IMR-90 (cell line): Measurements from ENCODE around the gene ADGRG6. TPM values are rescaled to one million over a fixed set of nuclear protein-coding genes. Genes with fewer than 3 reads are reported as not detected.

Experiments used
- ATAC-seq: fragments of 200-7000 bp; cut with Tn5 transposase; 2 replicates; pipeline ENCODE4 v1.9.1; 2020; ENCODE audit warnings: low read depth, mild to moderate bottlenecking, moderate library complexity
- BruUV-seq: library from RNA; stranded (reverse); fragments of 400-500 nt; replicated peaks from 2 replicates; lab custom pipeline; 2021; lab: Mats Ljungman, UMichigan
- CTCF ChIA-PET: fragments of 300-600 bp; formaldehyde crosslinking; extraction: SDS; loops from one replicate; lab custom pipeline; 2021; ENCODE audit warnings: antibody characterized with exemption; lab: Yijun Ruan, JAX
- POLR2A ChIA-PET: fragments of 300-600 bp; sonication (Branson Sonifier 250); formaldehyde crosslinking; loops from one replicate; lab custom pipeline; 2022; ENCODE audit warnings: antibody characterized with exemption; ENCODE audit not compliant: unreplicated experiment; lab: Charles Lee
- DNase-seq: peaks from one replicate; pipeline ENCODE4 v3.0.0; 2013
- H2AFZ ChIP-seq: replicated peaks from 2 replicates; pipeline ENCODE3; 2013; ENCODE audit warnings: low read length, mild to moderate bottlenecking; ENCODE audit not compliant: poor library complexity
- H2AK5ac ChIP-seq: 2 replicates; pipeline ENCODE4 v1.6.1; 2013; ENCODE audit warnings: low read depth, low read length, inconsistent platforms
- H2AK9ac ChIP-seq: replicated peaks from 2 replicates; pipeline ENCODE3; 2013; ENCODE audit warnings: mild to moderate bottlenecking, low read depth, low read length, moderate library complexity; ENCODE audit not compliant: poor library complexity
- H2BK120ac ChIP-seq: 2 replicates; pipeline ENCODE4 v1.6.1; 2013; ENCODE audit warnings: low read depth, low read length, inconsistent platforms
- H2BK15ac ChIP-seq: 3 replicates; pipeline ENCODE4 v1.6.1; 2013; ENCODE audit warnings: low read depth, low read length, inconsistent platforms
- H2BK20ac ChIP-seq: 2 replicates; pipeline ENCODE4 v1.6.1; 2013; ENCODE audit warnings: low read depth, mild to moderate bottlenecking, inconsistent platforms, low read length, moderate library complexity
- H2BK5ac ChIP-seq: 2 replicates; pipeline ENCODE4 v1.6.1; 2013; ENCODE audit warnings: mild to moderate bottlenecking, low read depth, low read length, inconsistent platforms; ENCODE audit not compliant: poor library complexity, severe bottlenecking
- H3K14ac ChIP-seq: replicated peaks from 2 replicates; pipeline ENCODE4 v1.6.1; 2013; ENCODE audit warnings: low read depth, low read length, inconsistent platforms
- H3K18ac ChIP-seq: 2 replicates; pipeline ENCODE4 v1.6.1; 2013; ENCODE audit warnings: low read depth, low read length, control low read depth
- H3K23ac ChIP-seq: 2 replicates; pipeline ENCODE4 v1.6.1; 2013; ENCODE audit warnings: low read depth, low read length, inconsistent platforms
- H3K27ac ChIP-seq: 2 replicates; pipeline ENCODE4 v1.5.1; 2013; ENCODE audit warnings: mild to moderate bottlenecking, control low read depth, low read length; ENCODE audit not compliant: insufficient read depth
- H3K27me3 ChIP-seq: 2 replicates; pipeline ENCODE4 v1.6.1; 2013; ENCODE audit warnings: low read length; ENCODE audit not compliant: control insufficient read depth, insufficient read depth
- H3K36me3 ChIP-seq: 2 replicates; pipeline ENCODE4 v1.6.1; 2013; ENCODE audit warnings: low read length, mixed read lengths; ENCODE audit not compliant: control insufficient read depth, insufficient read depth
- H3K4ac ChIP-seq: 2 replicates; pipeline ENCODE4 v1.6.1; 2013; ENCODE audit warnings: low read depth, low read length, inconsistent platforms
- H3K4me1 ChIP-seq: 2 replicates; pipeline ENCODE4 v1.6.1; 2013; ENCODE audit warnings: low read length, mixed read lengths; ENCODE audit not compliant: control insufficient read depth, insufficient read depth
- H3K4me2 ChIP-seq: 2 replicates; pipeline ENCODE4 v1.6.1; 2013; ENCODE audit warnings: low read depth, mild to moderate bottlenecking, control low read depth, low read length, moderate library complexity
- H3K4me3 ChIP-seq: 2 replicates; pipeline ENCODE4 v1.5.1; 2013; ENCODE audit warnings: low read depth, mild to moderate bottlenecking, control low read depth, low read length, moderate library complexity; ENCODE audit not compliant: insufficient read depth
- H3K56ac ChIP-seq: 2 replicates; pipeline ENCODE4 v1.6.1; 2013; ENCODE audit warnings: low read length, inconsistent platforms; ENCODE audit not compliant: insufficient read depth; ENCODE audit errors: extremely low read depth
- H3K79me1 ChIP-seq, 2 experiments: 2 replicates each; pipeline ENCODE4 v1.6.1; 2013; ENCODE audit warnings: low read length in 2 of 2, inconsistent platforms in 1 of 2, low read depth in 1 of 2
- H3K9ac ChIP-seq: 2 replicates; pipeline ENCODE4 v1.6.1; 2013; ENCODE audit warnings: low read depth, low read length, control low read depth
- H3K9me1 ChIP-seq: 2 replicates; pipeline ENCODE4 v1.6.1; 2013; ENCODE audit warnings: low read length, inconsistent platforms; ENCODE audit not compliant: insufficient read depth
- H3K9me3 ChIP-seq: 2 replicates; pipeline ENCODE4 v1.6.1; 2013; ENCODE audit warnings: low read length; ENCODE audit not compliant: control insufficient read depth, insufficient read depth
- H4K20me1 ChIP-seq: 2 replicates; pipeline ENCODE4 v1.6.1; 2013; ENCODE audit warnings: low read length, inconsistent platforms; ENCODE audit not compliant: insufficient read depth
- H4K5ac ChIP-seq: 2 replicates; pipeline ENCODE4 v1.6.1; 2013; ENCODE audit warnings: mild to moderate bottlenecking, low read depth, low read length, control low read depth
- H4K8ac ChIP-seq, 2 experiments: 2 replicates each; pipeline ENCODE4 v1.6.1; 2013; ENCODE audit warnings: low read depth in 2 of 2, low read length in 2 of 2, control low read depth in 1 of 2, inconsistent platforms in 1 of 2
- H4K91ac ChIP-seq: 2 replicates; pipeline ENCODE4 v1.6.1; 2013; ENCODE audit warnings: low read depth, low read length, inconsistent platforms; ENCODE audit not compliant: insufficient read depth
- CHD1 ChIP-seq: IDR thresholded peaks from 2 replicates; pipeline ENCODE4 v1.6.1; 2012; ENCODE audit warnings: low read depth, low read length, improper control_type of control experiment
- POLR2A ChIP-seq: IDR thresholded peaks from 2 replicates; pipeline ENCODE4 v1.6.1; 2012; ENCODE audit warnings: mild to moderate bottlenecking, low read depth, low read length
- SMC3 ChIP-seq: fragments of 150-350 bp; IDR thresholded peaks from 2 replicates; pipeline ENCODE4 v1.6.1; 2016; ENCODE audit warnings: low read depth, mild to moderate bottlenecking, antibody characterized with exemption, low read length, moderate library complexity
- WGBS, 2 experiments: methylation state at CpG; one replicate each; pipeline versions ENCODE4 v1.1.5 to v1.1.7; 2013; ENCODE audit warnings: missing lambda C conversion rate in 2 of 2; ENCODE audit not compliant: insufficient read length in 1 of 2; ENCODE audit errors: extremely low coverage in 2 of 2; 5-methylcytosine and 5-hydroxymethylcytosine counted together
- dilution Hi-C: fragments of 300-500 bp; cut with HindIII; formaldehyde crosslinking; loops from one replicate; pipeline ENCODE4 v1.14.3; 2018; ENCODE audit warnings: low sequenced_read_pairs; ENCODE audit not compliant: unreplicated experiment
- in situ Hi-C: fragments of 300-500 bp; cut with MboI; formaldehyde crosslinking; loops from 3 replicates; pipeline ENCODE4 v1.14.3; 2019; ENCODE audit warnings: low sequenced_read_pairs, inconsistent platforms, mixed read lengths
- intact Hi-C: fragments of 100-400 bp; cut with micrococcal nuclease; formaldehyde crosslinking; loops from 2 replicates; pipeline ENCODE4 v1.10.0; 2022
- polyA plus RNA-seq, 3 experiments: library from polyadenylated mRNA; depleted of rRNA; stranded (reverse); fragments of >200 nt; gene quantifications; 2 replicates each; pipeline ENCODE4 v1.2.3, GENCODE V29; 2012; ENCODE audit warnings: low replicate concordance in 1 of 3
- total RNA-seq: library from RNA; depleted of rRNA; stranded (reverse); fragments of >200 nt; gene quantifications from 2 replicates; pipeline ENCODE4 v1.2.3, GENCODE V29; 2012
- TF ChIP-seq, protein P1 (sequence below): fragments of 150-350 bp; IDR thresholded peaks from 2 replicates; pipeline ENCODE4 v1.6.1; 2016; ENCODE audit warnings: low read depth, mild to moderate bottlenecking, low read length, moderate library complexity, borderline replicate concordance

ADGRG6 gene
- total and polyA plus RNA-seq, 2 of the 4 experiments (the other 2 are of a cell fraction) = 10.0 to 20.3 TPM

DNA sequence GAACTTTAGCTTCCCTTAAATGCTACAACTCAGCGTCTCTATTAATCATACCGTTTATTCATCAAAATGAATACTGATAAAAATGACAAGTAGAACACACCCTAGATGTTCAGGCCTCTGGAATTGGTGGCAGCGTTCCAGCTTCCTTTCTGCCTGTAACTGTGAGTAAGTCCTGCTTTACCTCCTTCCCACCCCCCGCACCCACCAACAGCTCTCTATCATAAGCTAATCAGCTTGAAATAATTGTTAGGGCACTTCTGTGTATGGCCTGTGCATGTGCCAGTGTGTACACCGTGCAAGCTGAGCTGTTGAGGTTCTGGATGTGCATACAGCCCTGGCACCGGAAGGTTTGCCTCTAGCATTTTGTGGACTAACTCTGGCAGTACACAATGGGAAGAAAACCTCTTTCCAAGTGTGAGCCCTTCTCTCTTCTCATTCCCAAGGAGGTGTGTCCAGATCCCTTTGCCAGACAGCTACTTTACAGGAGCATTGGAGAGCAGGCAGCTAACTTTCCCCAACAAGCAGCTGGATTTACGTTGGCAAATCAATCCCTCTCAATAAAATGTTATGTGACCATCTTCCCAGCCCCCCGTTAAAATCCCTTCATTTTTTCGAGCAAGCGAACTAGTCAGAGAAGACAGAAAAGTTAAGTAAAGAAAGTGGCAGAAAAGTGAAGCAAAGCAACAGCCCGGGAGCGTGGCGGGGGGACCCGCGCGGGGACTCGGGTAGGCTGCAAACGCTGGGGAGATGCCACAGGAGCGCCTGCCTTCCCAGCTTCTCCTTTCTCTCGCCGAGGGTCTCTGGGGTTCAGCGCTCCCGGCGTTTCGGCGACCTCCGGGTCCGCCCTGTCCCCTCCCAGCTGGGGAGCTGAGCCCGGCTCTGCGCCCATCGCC, 803 bp upstream of the ADGRG6 start:
- Histone ChIP-seq H3K14ac (peak overlapping the region; percentile 64), H4K91ac (peak overlapping the region; percentile 76), H4K8ac (peak overlapping the region; percentile 32 to 61; a peak in 2 of 4 replicates), H4K5ac (peak overlapping the region; percentile 5; the same call in 1 of the 2 replicates), H3K4me2 (peak overlapping the region; percentile 70), H2AK5ac (peak overlapping the region; percentile 48), H4K20me1 (no peaks in the 10 kb centered on the region), H3K9me3 (no peaks in the 10 kb centered on the region), H3K27me3 (no peaks in the 10 kb centered on the region), H2BK5ac (peak overlapping the region; percentile 70), H3K18ac (peak overlapping the region; percentile 17), H3K36me3 (no peaks in the 10 kb centered on the region), H3K4me3 (peak overlapping the region; percentile 70), H3K79me1 (peaks cover 11 to 18% of the 10 kb centered on the region in 2 experiments; a peak in 3 of 4 replicates), H3K4me1 (peaks cover 3% of the 10 kb centered on the region; the same call in 1 of the 2 replicates), H2AFZ (peak overlapping the region; percentile 96), H2BK15ac (peak overlapping the region; percentile 22), H3K56ac (peak overlapping the region; percentile 18), H2BK20ac (peak overlapping the region; percentile 53; the same call in 1 of the 2 replicates), H3K23ac (peak overlapping the region; percentile 85), H3K9me1 (no peaks in the 10 kb centered on the region), H3K4ac (peak overlapping the region; percentile 83), H3K27ac (peak overlapping the region; percentile 33), H2AK9ac (peak overlapping the region; percentile 71), H3K9ac (peak overlapping the region; percentile 71), H2BK120ac (peak overlapping the region; percentile 83)
- DNase-seq (peak; percentile 71), ATAC-seq (peak; percentile 44)
- TF ChIP-seq POLR2A (no peak), SMC3 (no peak), CHD1 (no peak)
- TF ChIP-seq, protein P1, sequence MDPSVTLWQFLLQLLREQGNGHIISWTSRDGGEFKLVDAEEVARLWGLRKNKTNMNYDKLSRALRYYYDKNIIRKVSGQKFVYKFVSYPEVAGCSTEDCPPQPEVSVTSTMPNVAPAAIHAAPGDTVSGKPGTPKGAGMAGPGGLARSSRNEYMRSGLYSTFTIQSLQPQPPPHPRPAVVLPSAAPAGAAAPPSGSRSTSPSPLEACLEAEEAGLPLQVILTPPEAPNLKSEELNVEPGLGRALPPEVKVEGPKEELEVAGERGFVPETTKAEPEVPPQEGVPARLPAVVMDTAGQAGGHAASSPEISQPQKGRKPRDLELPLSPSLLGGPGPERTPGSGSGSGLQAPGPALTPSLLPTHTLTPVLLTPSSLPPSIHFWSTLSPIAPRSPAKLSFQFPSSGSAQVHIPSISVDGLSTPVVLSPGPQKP = no peak
- WGBS, 2 experiments = 0% methylated on average over 12 of the region's 31 CpGs; no CpG with 5 or more reads in 1 of the 2 experiments
- intact Hi-C loops = loop anchor here (1.0 to 5.0 kb wide), 2 partner anchors 87 to 149 kb away; no protein-coding TSS in a partner anchor
- ChIA-PET POLR2A (interaction anchor here (0.9 kb wide), 1 partner anchor 11 kb away, joined by 18 read pairs; no protein-coding TSS in a partner anchor), CTCF (interaction anchor here (0.8 kb wide), 1 partner anchor 86 kb away, joined by 4 read pairs; no protein-coding TSS in a partner anchor)
- BruUV-seq = no TSS peak
- in situ Hi-C loops = no loop called here
- dilution Hi-C loops = no loop called here
